HCT116 (cell line): ENCODE data around the gene RADIL.

Experiments used
- EGR1 ChIP-seq: IDR thresholded peaks from 2 replicates; pipeline ENCODE4 v1.6.1; 2012; ENCODE audit warnings: low read depth
- EZH2 ChIP-seq: fragments of 200-600 bp; sonication (generic); IDR thresholded peaks from 2 replicates; pipeline ENCODE4 v1.6.1; 2017; ENCODE audit warnings: antibody characterized with exemption, mixed run types
- EZH2phosphoT487 ChIP-seq: fragments of 200-600 bp; IDR thresholded peaks from 2 replicates; pipeline ENCODE4 v1.6.1; 2018; ENCODE audit warnings: antibody characterized with exemption, borderline replicate concordance
- JUND ChIP-seq: IDR thresholded peaks from 2 replicates; pipeline ENCODE4 v1.6.1; 2012
- POLR2A ChIP-seq: IDR thresholded peaks from 2 replicates; pipeline ENCODE4 v1.7.0; 2011; ENCODE audit warnings: borderline replicate concordance; ENCODE audit not compliant: insufficient read depth, insufficient read length; ENCODE audit errors: extremely low read depth
- POLR2AphosphoS5 ChIP-seq: IDR thresholded peaks from 2 replicates; pipeline ENCODE4 v1.6.1; 2011; ENCODE audit warnings: mild to moderate bottlenecking, low read depth, low read length, moderate library complexity
- SIN3A ChIP-seq: IDR thresholded peaks from 2 replicates; pipeline ENCODE4 v1.6.1; 2012; ENCODE audit warnings: low read depth
- SP1 ChIP-seq: IDR thresholded peaks from 2 replicates; pipeline ENCODE4 v1.6.1; 2012; ENCODE audit warnings: low read depth
- TCF7L2 ChIP-seq: IDR thresholded peaks from 2 replicates; pipeline ENCODE4 v1.7.0; 2011; ENCODE audit warnings: borderline replicate concordance, inconsistent platforms; ENCODE audit not compliant: insufficient read depth, insufficient read length; ENCODE audit errors: extremely low read depth
- ZNF274 ChIP-seq: fragments of 200-500 bp; sonication (Bioruptor generic); IDR thresholded peaks from 2 replicates; pipeline ENCODE4 v1.6.1; 2014; ENCODE audit warnings: mild to moderate bottlenecking, low read depth, low read length, inconsistent platforms
- TF ChIP-seq, protein P1 (sequence below), 3 experiments: fragments of 200-600 bp in 1 of 3; sonication (generic) in 1 of 3; IDR thresholded peaks in 2 of 3; conservative IDR thresholded peaks in 1 of 3; 2 replicates each; pipeline ENCODE4 v1.5.1; 2012 to 2017; ENCODE audit warnings: low read depth in 2 of 3, low read length in 2 of 3, antibody characterized with exemption in 1 of 3, borderline replicate concordance in 1 of 3, control low read depth in 1 of 3, mild to moderate bottlenecking in 1 of 3, mixed read lengths in 1 of 3, mixed run types in 1 of 3, moderate library complexity in 1 of 3; ENCODE audit not compliant: insufficient read depth in 1 of 3
- TF ChIP-seq, protein P2 (sequence below): IDR thresholded peaks from 2 replicates; pipeline ENCODE4 v1.6.1; 2012

DNA sequence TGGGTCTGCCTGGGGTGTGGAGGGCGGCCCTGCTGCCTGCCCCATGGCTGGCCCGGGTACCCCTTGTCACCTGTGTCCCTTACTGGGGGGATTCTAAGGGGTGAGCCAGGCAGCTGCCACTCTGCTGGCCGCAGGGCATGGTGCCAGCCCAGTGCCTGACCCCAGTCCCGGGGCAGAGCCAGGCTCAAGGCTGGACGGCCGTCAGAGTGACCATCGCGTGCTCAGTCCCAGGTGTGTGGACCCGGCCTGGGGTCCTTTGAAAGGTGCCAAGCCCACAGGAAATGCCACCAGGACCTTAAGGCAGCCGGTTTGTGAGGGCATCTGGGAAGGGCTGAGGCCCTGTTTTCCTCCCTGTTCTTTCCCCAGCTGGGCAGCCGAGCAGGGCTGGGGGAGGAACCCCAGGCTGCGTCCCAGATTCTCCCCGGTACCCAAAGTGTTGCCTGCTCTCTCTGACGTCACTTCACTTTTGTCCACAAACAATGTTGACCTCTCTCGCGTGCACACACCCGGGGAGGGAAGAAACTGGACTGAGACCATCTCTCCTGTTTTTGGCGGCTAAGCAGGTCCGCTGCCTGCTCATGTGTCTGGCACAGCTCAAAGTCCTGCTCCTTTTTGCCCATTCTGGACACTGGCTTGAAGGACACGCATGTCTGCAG lies 59.3 kb downstream of the RADIL start:
- TF ChIP-seq POLR2A, result no peak
- TF ChIP-seq, protein P1, sequence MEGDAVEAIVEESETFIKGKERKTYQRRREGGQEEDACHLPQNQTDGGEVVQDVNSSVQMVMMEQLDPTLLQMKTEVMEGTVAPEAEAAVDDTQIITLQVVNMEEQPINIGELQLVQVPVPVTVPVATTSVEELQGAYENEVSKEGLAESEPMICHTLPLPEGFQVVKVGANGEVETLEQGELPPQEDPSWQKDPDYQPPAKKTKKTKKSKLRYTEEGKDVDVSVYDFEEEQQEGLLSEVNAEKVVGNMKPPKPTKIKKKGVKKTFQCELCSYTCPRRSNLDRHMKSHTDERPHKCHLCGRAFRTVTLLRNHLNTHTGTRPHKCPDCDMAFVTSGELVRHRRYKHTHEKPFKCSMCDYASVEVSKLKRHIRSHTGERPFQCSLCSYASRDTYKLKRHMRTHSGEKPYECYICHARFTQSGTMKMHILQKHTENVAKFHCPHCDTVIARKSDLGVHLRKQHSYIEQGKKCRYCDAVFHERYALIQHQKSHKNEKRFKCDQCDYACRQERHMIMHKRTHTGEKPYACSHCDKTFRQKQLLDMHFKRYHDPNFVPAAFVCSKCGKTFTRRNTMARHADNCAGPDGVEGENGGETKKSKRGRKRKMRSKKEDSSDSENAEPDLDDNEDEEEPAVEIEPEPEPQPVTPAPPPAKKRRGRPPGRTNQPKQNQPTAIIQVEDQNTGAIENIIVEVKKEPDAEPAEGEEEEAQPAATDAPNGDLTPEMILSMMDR (IDR thresholded peaks at IDR 0.05 in 2 of 3, conservative IDR thresholded peaks at IDR 0.05 in 1 of 3; ENCODE audit: borderline replicate concordance in 1 of 3, insufficient read depth in 1 of 3, low read depth in 2 of 3, low read length in 2 of 3), result no peak
- TF ChIP-seq POLR2AphosphoS5, result no peak
- no peak for TF ChIP-seq SIN3A
- no peak for TF ChIP-seq ZNF274
- no peak for TF ChIP-seq EZH2
- no peak for TF ChIP-seq SP1
- TF ChIP-seq, protein P2, sequence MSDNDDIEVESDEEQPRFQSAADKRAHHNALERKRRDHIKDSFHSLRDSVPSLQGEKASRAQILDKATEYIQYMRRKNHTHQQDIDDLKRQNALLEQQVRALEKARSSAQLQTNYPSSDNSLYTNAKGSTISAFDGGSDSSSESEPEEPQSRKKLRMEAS, result no peak
- TF ChIP-seq JUND, result no peak
- no peak for TF ChIP-seq TCF7L2
- no peak for TF ChIP-seq EGR1
- TF ChIP-seq EZH2phosphoT487, result no peak
